ENCODE measurements around the gene SRSF7. TPM values are rescaled to one million over a fixed set of nuclear protein-coding genes. Genes with fewer than 3 reads are reported as not detected.

Gene SRSF7
- total and polyA plus RNA-seq, 9 of the 15 experiments (the other 6 are each of a cell fraction or from before 2014, with no cell fraction given): 219 to 726 (median 375) TPM

DNA sequence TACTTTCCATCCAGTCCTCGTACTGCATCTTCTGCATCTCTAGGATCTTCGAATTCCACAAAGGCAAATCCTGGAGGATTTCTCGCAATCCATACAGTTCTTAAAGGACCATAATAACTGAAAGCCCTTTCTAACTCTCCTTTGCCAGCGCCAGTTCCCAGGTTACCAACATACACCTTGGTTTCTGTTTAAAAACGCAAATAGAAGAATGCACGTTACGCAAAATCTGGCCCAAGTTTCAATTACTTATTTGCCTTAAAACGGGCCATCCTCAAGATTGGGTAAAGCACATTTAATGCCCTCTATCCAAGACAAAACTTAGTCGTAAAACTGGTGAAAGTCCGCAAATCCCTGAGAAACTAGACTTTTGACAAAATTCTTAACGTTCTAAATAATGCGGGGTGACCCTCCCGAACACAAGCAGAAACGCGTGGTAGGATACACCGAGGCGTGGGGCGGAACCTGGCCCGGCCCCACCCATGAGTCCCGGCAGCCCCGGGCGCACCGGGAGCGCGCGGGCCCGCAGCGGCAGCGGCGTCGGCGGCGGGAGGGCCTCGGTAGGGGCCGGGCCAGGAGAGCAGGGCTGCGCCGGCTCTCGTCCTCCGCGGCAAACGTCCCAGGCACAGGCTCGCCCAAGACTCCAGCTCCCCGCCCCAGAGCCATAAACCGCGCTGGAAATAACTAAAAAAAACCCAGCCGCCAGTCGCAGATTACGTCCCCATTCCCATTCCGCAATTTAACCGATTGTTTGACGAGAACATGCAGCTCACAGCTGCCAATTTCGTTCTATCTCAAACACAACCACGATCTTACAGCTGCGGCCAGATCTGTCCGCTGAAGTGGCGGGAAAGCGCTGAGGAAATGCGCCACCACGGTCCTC lies 910 bp downstream of the SRSF7 start (continued):
- TF ChIP-seq BRD4 (IDR thresholded peaks at IDR 0.05) (peak; percentile 69; the same call in 1 of the 2 replicates), TBL1XR1 (IDR thresholded peaks at IDR 0.05; ENCODE audit: low read length in 2 of 2) (peak in 1 of 2 experiments; percentile 8; a peak in 2 of 4 replicates), HCFC1 (IDR thresholded peaks at IDR 0.05; ENCODE audit: low read depth, low read length) (no peak; the same call in 1 of the 2 replicates), RBM34 (IDR thresholded peaks at IDR 0.05; ENCODE audit: borderline replicate concordance, insufficient read depth, low read length) (no peak), SAFB (IDR thresholded peaks at IDR 0.05; ENCODE audit: borderline replicate concordance, low read depth, low read length) (no peak), ZNF316 (IDR thresholded peaks at IDR 0.05) (no peak), SIRT6 (IDR thresholded peaks at IDR 0.05; ENCODE audit: low read depth, low read length) (no peak), NEUROD1 (IDR thresholded peaks at IDR 0.05; ENCODE audit: borderline replicate concordance, low read depth, low read length, partially characterized antibody) (no peak), XRCC5 (IDR thresholded peaks at IDR 0.05; ENCODE audit: low read depth, low read length) (no peak), ZFX (CRISPR knock-in tag; IDR thresholded peaks at IDR 0.05) (no peak; the same call in 1 of the 2 replicates), CLOCK (CRISPR knock-in tag; IDR thresholded peaks at IDR 0.05; ENCODE audit: borderline replicate concordance) (no peak), CCNT2 (IDR thresholded peaks at IDR 0.05; ENCODE audit: borderline replicate concordance, extremely low read depth, insufficient read length, low read depth, low read length) (peak; percentile 81)
- TF ChIP-seq, protein P1, sequence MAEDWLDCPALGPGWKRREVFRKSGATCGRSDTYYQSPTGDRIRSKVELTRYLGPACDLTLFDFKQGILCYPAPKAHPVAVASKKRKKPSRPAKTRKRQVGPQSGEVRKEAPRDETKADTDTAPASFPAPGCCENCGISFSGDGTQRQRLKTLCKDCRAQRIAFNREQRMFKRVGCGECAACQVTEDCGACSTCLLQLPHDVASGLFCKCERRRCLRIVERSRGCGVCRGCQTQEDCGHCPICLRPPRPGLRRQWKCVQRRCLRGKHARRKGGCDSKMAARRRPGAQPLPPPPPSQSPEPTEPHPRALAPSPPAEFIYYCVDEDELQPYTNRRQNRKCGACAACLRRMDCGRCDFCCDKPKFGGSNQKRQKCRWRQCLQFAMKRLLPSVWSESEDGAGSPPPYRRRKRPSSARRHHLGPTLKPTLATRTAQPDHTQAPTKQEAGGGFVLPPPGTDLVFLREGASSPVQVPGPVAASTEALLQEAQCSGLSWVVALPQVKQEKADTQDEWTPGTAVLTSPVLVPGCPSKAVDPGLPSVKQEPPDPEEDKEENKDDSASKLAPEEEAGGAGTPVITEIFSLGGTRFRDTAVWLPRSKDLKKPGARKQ (CRISPR knock-in tag; IDR thresholded peaks at IDR 0.05): no peak
- TF ChIP-seq, protein P2, sequence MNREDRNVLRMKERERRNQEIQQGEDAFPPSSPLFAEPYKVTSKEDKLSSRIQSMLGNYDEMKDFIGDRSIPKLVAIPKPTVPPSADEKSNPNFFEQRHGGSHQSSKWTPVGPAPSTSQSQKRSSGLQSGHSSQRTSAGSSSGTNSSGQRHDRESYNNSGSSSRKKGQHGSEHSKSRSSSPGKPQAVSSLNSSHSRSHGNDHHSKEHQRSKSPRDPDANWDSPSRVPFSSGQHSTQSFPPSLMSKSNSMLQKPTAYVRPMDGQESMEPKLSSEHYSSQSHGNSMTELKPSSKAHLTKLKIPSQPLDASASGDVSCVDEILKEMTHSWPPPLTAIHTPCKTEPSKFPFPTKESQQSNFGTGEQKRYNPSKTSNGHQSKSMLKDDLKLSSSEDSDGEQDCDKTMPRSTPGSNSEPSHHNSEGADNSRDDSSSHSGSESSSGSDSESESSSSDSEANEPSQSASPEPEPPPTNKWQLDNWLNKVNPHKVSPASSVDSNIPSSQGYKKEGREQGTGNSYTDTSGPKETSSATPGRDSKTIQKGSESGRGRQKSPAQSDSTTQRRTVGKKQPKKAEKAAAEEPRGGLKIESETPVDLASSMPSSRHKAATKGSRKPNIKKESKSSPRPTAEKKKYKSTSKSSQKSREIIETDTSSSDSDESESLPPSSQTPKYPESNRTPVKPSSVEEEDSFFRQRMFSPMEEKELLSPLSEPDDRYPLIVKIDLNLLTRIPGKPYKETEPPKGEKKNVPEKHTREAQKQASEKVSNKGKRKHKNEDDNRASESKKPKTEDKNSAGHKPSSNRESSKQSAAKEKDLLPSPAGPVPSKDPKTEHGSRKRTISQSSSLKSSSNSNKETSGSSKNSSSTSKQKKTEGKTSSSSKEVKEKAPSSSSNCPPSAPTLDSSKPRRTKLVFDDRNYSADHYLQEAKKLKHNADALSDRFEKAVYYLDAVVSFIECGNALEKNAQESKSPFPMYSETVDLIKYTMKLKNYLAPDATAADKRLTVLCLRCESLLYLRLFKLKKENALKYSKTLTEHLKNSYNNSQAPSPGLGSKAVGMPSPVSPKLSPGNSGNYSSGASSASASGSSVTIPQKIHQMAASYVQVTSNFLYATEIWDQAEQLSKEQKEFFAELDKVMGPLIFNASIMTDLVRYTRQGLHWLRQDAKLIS (CRISPR knock-in tag; IDR thresholded peaks at IDR 0.05): no peak
- TF ChIP-seq, protein P3, sequence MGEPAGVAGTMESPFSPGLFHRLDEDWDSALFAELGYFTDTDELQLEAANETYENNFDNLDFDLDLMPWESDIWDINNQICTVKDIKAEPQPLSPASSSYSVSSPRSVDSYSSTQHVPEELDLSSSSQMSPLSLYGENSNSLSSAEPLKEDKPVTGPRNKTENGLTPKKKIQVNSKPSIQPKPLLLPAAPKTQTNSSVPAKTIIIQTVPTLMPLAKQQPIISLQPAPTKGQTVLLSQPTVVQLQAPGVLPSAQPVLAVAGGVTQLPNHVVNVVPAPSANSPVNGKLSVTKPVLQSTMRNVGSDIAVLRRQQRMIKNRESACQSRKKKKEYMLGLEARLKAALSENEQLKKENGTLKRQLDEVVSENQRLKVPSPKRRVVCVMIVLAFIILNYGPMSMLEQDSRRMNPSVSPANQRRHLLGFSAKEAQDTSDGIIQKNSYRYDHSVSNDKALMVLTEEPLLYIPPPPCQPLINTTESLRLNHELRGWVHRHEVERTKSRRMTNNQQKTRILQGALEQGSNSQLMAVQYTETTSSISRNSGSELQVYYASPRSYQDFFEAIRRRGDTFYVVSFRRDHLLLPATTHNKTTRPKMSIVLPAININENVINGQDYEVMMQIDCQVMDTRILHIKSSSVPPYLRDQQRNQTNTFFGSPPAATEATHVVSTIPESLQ (CRISPR knock-in tag; IDR thresholded peaks at IDR 0.05): no peak

Data from K562 (cell line).